WTC11 (cell line): ENCODE results near the gene PIK3R2. TPM values are rescaled to one million over a fixed set of nuclear protein-coding genes. Genes with fewer than 3 reads are reported as not detected.

Experiments used
- ATAC-seq: fragments of 200-7000 bp; cut with Tn5 transposase; 2 replicates; pipeline ENCODE4 v1.10.0; 2021; ENCODE audit warnings: mild to moderate bottlenecking, moderate library complexity
- CTCF ChIA-PET: fragments of 300-600 bp; sonication (Branson Sonifier 250); formaldehyde crosslinking; loops from one replicate; lab custom pipeline; 2021; ENCODE audit warnings: antibody characterized with exemption; lab: Charles Lee
- POLR2A ChIA-PET: fragments of 350-600 bp; sonication (Branson Sonifier 250); formaldehyde crosslinking; loops from one replicate; lab custom pipeline; 2021; ENCODE audit warnings: antibody characterized with exemption; lab: Charles Lee
- DNase-seq: peaks from one replicate; pipeline ENCODE4 v3.0.0; 2021; ENCODE audit warnings: low spot score
- H3K27ac Mint-ChIP-seq: 2 replicates; pipeline ENCODE4 v1.8.0; 2021; ENCODE audit warnings: mixed read lengths
- H3K27me3 Mint-ChIP-seq: 2 replicates; pipeline ENCODE4 v1.8.0; 2021; ENCODE audit warnings: low read depth, mild to moderate bottlenecking, moderate library complexity, mixed read lengths
- H3K36me3 Mint-ChIP-seq: 2 replicates; pipeline ENCODE4 v1.8.0; 2021; ENCODE audit warnings: mixed read lengths
- H3K4me1 Mint-ChIP-seq: 2 replicates; pipeline ENCODE4 v1.8.0; 2022; ENCODE audit warnings: mixed read lengths
- H3K4me3 Mint-ChIP-seq: 2 replicates; pipeline ENCODE4 v1.8.0; 2021; ENCODE audit warnings: mild to moderate bottlenecking, moderate library complexity, mixed read lengths
- H3K9me3 Mint-ChIP-seq: 2 replicates; pipeline ENCODE4 v1.8.0; 2021; ENCODE audit warnings: mixed read lengths
- ATF1 ChIP-seq: sonication (generic); formaldehyde crosslinking; IDR thresholded peaks from 2 replicates; pipeline ENCODE4 v1.8.1; 2023; ENCODE audit warnings: mild to moderate bottlenecking, moderate library complexity, missing genetic modification reagents
- ATF6 ChIP-seq: sonication (generic); formaldehyde crosslinking; IDR thresholded peaks from 2 replicates; pipeline ENCODE4 v1.8.1; 2023; ENCODE audit warnings: mild to moderate bottlenecking, missing genetic modification reagents
- FOXJ3 ChIP-seq: sonication (generic); formaldehyde crosslinking; IDR thresholded peaks from 2 replicates; pipeline ENCODE4 v1.9.0; 2021; ENCODE audit warnings: missing genetic modification reagents, mild to moderate bottlenecking, borderline replicate concordance
- FOXP1 ChIP-seq: sonication (generic); formaldehyde crosslinking; IDR thresholded peaks from 2 replicates; pipeline ENCODE4 v1.8.0; 2022; ENCODE audit warnings: missing genetic modification reagents, mild to moderate bottlenecking, moderate library complexity, borderline replicate concordance
- GRHL2 ChIP-seq: fragments of 250-450 bp; sonication (Bioruptor Pico); IDR thresholded peaks from 2 replicates; pipeline ENCODE4 v1.8.0; 2022; ENCODE audit warnings: mild to moderate bottlenecking, moderate library complexity; ENCODE audit not compliant: insufficient replicate concordance, severe bottlenecking
- JAZF1 ChIP-seq: fragments of 250-450 bp; sonication (Bioruptor Pico); IDR thresholded peaks from 2 replicates; pipeline ENCODE4 v1.9.0; 2021; ENCODE audit warnings: moderate library complexity, mild to moderate bottlenecking, inconsistent platforms
- KAT7 ChIP-seq: sonication (generic); formaldehyde crosslinking; IDR thresholded peaks from 2 replicates; pipeline ENCODE4 v1.8.1; 2023; ENCODE audit warnings: missing genetic modification reagents, mild to moderate bottlenecking, borderline replicate concordance
- MLX ChIP-seq: sonication (generic); formaldehyde crosslinking; IDR thresholded peaks from 2 replicates; pipeline ENCODE4 v1.8.1; 2023; ENCODE audit warnings: mild to moderate bottlenecking, missing genetic modification reagents, moderate library complexity
- MXD4 ChIP-seq: fragments of 250-450 bp; sonication (Bioruptor Pico); IDR thresholded peaks from 2 replicates; pipeline ENCODE4 v1.8.0; 2021; ENCODE audit warnings: mild to moderate bottlenecking, moderate library complexity, borderline replicate concordance
- NFE2L1 ChIP-seq: sonication (generic); formaldehyde crosslinking; IDR thresholded peaks from 2 replicates; pipeline ENCODE4 v1.8.1; 2023; ENCODE audit warnings: missing genetic modification reagents
- NFYB ChIP-seq: sonication (generic); formaldehyde crosslinking; conservative IDR thresholded peaks from 2 replicates; pipeline ENCODE4 v1.8.0; 2022; ENCODE audit warnings: low read depth, missing genetic modification reagents
- NR1H2 ChIP-seq: sonication (generic); formaldehyde crosslinking; IDR thresholded peaks from 2 replicates; pipeline ENCODE4 v1.9.0; 2021; ENCODE audit warnings: mild to moderate bottlenecking, moderate library complexity, missing genetic modification reagents
- NR3C1 ChIP-seq: sonication (generic); formaldehyde crosslinking; conservative IDR thresholded peaks from 2 replicates; pipeline ENCODE4 v1.8.1; 2023; ENCODE audit warnings: low read depth, mild to moderate bottlenecking, missing genetic modification reagents
- RORB ChIP-seq: fragments of 250-450 bp; sonication (Bioruptor Pico); IDR thresholded peaks from 2 replicates; pipeline ENCODE4 v1.9.0; 2021; ENCODE audit warnings: mild to moderate bottlenecking
- SOX15 ChIP-seq: fragments of 250-450 bp; sonication (Bioruptor Pico); IDR thresholded peaks from 2 replicates; pipeline ENCODE4 v1.9.0; 2021; ENCODE audit warnings: mild to moderate bottlenecking
- SP1 ChIP-seq: sonication (generic); formaldehyde crosslinking; conservative IDR thresholded peaks from 2 replicates; pipeline ENCODE4 v1.8.1; 2022; ENCODE audit warnings: missing genetic modification reagents
- TEAD1 ChIP-seq: sonication (generic); formaldehyde crosslinking; IDR thresholded peaks from 2 replicates; pipeline ENCODE4 v1.8.0; 2022; ENCODE audit warnings: mild to moderate bottlenecking, missing genetic modification reagents
- TEAD4 ChIP-seq: sonication (generic); formaldehyde crosslinking; IDR thresholded peaks from 2 replicates; pipeline ENCODE4 v1.8.0; 2022; ENCODE audit warnings: mild to moderate bottlenecking, missing genetic modification reagents
- ZBTB43 ChIP-seq: sonication (generic); formaldehyde crosslinking; IDR thresholded peaks from 2 replicates; pipeline ENCODE4 v1.8.1; 2023; ENCODE audit warnings: mild to moderate bottlenecking, missing genetic modification reagents
- ZNF121 ChIP-seq: sonication (generic); formaldehyde crosslinking; IDR thresholded peaks from 2 replicates; pipeline ENCODE4 v1.8.0; 2023; ENCODE audit warnings: missing genetic modification reagents
- ZNF138 ChIP-seq: sonication (generic); formaldehyde crosslinking; conservative IDR thresholded peaks from 2 replicates; pipeline ENCODE4 v1.8.1; 2022; ENCODE audit warnings: mild to moderate bottlenecking, moderate library complexity, missing genetic modification reagents
- ZNF232 ChIP-seq: sonication (generic); formaldehyde crosslinking; IDR thresholded peaks from 2 replicates; pipeline ENCODE4 v1.8.0; 2022; ENCODE audit warnings: mild to moderate bottlenecking, missing genetic modification reagents
- ZNF281 ChIP-seq: sonication (generic); formaldehyde crosslinking; IDR thresholded peaks from 2 replicates; pipeline ENCODE4 v1.8.0; 2023; ENCODE audit warnings: mild to moderate bottlenecking, missing genetic modification reagents
- ZNF317 ChIP-seq: sonication (generic); formaldehyde crosslinking; IDR thresholded peaks from 2 replicates; pipeline ENCODE4 v1.8.1; 2023; ENCODE audit warnings: low read depth, mild to moderate bottlenecking, moderate library complexity, missing genetic modification reagents, borderline replicate concordance
- ZNF423 ChIP-seq: fragments of 250-450 bp; sonication (Bioruptor Pico); IDR thresholded peaks from 2 replicates; pipeline ENCODE4 v2.1.2; 2022; ENCODE audit warnings: mild to moderate bottlenecking, moderate library complexity
- total RNA-seq: library from RNA; stranded (reverse); gene quantifications from 3 replicates; pipeline ENCODE4 v1.2.3, GENCODE V29; 2021
- TF ChIP-seq, protein P1 (sequence below): sonication (generic); formaldehyde crosslinking; IDR thresholded peaks from 2 replicates; pipeline ENCODE4 v1.8.1; 2022; ENCODE audit warnings: low read depth, missing genetic modification reagents, borderline replicate concordance
- TF ChIP-seq, protein P2 (sequence below): fragments of 250-450 bp; sonication (Bioruptor Pico); IDR thresholded peaks from 2 replicates; pipeline ENCODE4 v1.9.0; 2021; ENCODE audit warnings: mild to moderate bottlenecking

The PIK3R2 gene
- total RNA-seq, 1 experiment from 2014 or later = 56.9 TPM

- H3K4me1 Mint-ChIP-seq = peaks cover 20% of the 10 kb centered on the region
- H3K27me3 Mint-ChIP-seq = peaks cover 2% of the 10 kb centered on the region; the same call in 1 of the 2 replicates
- H3K9me3 Mint-ChIP-seq = no peaks in the 10 kb centered on the region
- no peak for DNase-seq
- peak overlapping the region; percentile 86 for H3K27ac Mint-ChIP-seq
- no peak for ATAC-seq
- peak overlapping the region; percentile 82 for H3K4me3 Mint-ChIP-seq
- H3K36me3 Mint-ChIP-seq = peaks cover 10% of the 10 kb centered on the region
- ChIA-PET CTCF (interaction anchor here (0.6 to 6.0 kb wide), 22 partner anchors 11 to 245 kb away, joined by 3 to 43 read pairs (median 11); partner anchors contain the start of genes GDF15, IQCN, JUND and PIK3R2), POLR2A (interaction anchor here (0.6 to 1.7 kb wide), 5 partner anchors 31 to 88 kb away, joined by 3 to 9 read pairs (median 4); partner anchors contain the start of gene JUND)
- no peak for TF ChIP-seq FOXJ3 (CRISPR knock-in tag)
- 0 out of 2 replicates have a peak, but pooled peaks have one; percentile 21 for TF ChIP-seq MLX (CRISPR knock-in tag)
- no peak for TF ChIP-seq ZNF232 (CRISPR knock-in tag)
- TF ChIP-seq NFE2L1 (CRISPR knock-in tag) = no peak
- TF ChIP-seq GRHL2 (CRISPR knock-in tag) = no peak
- no peak for TF ChIP-seq ZBTB43 (CRISPR knock-in tag)
- TF ChIP-seq ZNF121 (CRISPR knock-in tag) = no peak
- no peak for TF ChIP-seq ATF6 (CRISPR knock-in tag)
- no peak for TF ChIP-seq NR1H2 (CRISPR knock-in tag)
- TF ChIP-seq ZNF317 (CRISPR knock-in tag) = 0 out of 2 replicates have a peak, but pooled peaks have one; percentile 26
- TF ChIP-seq SP1 (CRISPR knock-in tag) = no peak
- TF ChIP-seq, protein P1, sequence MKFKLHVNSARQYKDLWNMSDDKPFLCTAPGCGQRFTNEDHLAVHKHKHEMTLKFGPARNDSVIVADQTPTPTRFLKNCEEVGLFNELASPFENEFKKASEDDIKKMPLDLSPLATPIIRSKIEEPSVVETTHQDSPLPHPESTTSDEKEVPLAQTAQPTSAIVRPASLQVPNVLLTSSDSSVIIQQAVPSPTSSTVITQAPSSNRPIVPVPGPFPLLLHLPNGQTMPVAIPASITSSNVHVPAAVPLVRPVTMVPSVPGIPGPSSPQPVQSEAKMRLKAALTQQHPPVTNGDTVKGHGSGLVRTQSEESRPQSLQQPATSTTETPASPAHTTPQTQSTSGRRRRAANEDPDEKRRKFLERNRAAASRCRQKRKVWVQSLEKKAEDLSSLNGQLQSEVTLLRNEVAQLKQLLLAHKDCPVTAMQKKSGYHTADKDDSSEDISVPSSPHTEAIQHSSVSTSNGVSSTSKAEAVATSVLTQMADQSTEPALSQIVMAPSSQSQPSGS (CRISPR knock-in tag) = no peak
- TF ChIP-seq SOX15 (CRISPR knock-in tag) = no peak
- TF ChIP-seq ZNF281 (CRISPR knock-in tag) = no peak
- TF ChIP-seq RORB = no peak
- no peak for TF ChIP-seq TEAD4 (CRISPR knock-in tag)
- TF ChIP-seq, protein P2, sequence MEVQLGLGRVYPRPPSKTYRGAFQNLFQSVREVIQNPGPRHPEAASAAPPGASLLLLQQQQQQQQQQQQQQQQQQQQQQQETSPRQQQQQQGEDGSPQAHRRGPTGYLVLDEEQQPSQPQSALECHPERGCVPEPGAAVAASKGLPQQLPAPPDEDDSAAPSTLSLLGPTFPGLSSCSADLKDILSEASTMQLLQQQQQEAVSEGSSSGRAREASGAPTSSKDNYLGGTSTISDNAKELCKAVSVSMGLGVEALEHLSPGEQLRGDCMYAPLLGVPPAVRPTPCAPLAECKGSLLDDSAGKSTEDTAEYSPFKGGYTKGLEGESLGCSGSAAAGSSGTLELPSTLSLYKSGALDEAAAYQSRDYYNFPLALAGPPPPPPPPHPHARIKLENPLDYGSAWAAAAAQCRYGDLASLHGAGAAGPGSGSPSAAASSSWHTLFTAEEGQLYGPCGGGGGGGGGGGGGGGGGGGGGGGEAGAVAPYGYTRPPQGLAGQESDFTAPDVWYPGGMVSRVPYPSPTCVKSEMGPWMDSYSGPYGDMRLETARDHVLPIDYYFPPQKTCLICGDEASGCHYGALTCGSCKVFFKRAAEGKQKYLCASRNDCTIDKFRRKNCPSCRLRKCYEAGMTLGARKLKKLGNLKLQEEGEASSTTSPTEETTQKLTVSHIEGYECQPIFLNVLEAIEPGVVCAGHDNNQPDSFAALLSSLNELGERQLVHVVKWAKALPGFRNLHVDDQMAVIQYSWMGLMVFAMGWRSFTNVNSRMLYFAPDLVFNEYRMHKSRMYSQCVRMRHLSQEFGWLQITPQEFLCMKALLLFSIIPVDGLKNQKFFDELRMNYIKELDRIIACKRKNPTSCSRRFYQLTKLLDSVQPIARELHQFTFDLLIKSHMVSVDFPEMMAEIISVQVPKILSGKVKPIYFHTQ (CRISPR knock-in tag) = 0 out of 2 replicates have a peak, but pooled peaks have one; percentile 17
- no peak for TF ChIP-seq KAT7 (CRISPR knock-in tag)
- no peak for TF ChIP-seq ATF1
- peak; percentile 7; the same call in 1 of the 2 replicates for TF ChIP-seq TEAD1 (CRISPR knock-in tag)
- no peak for TF ChIP-seq NR3C1 (CRISPR knock-in tag)
- 0 out of 2 replicates have a peak, but pooled peaks have one; percentile 41 for TF ChIP-seq FOXP1
- no peak for TF ChIP-seq JAZF1 (CRISPR knock-in tag)
- TF ChIP-seq ZNF138 (CRISPR knock-in tag) = no peak
- TF ChIP-seq NFYB = no peak
- TF ChIP-seq MXD4 (CRISPR knock-in tag) = no peak
- no peak for TF ChIP-seq ZNF423 (CRISPR knock-in tag)
These were observed 40.6 kb downstream of the PIK3R2 start for GRCh38 chr19:18193388-18194180.
